ENCODE measurements around the gene HES5.

The HES5 gene

GRCh38 chr1:2526824-2527555 lies 3.1 kb downstream of the HES5 start:
- Histone ChIP-seq H3K27me3 (ENCODE audit: control insufficient read depth, insufficient read depth, low read length) (peaks cover 54% of the 10 kb centered on the region), H3K36me3 (ENCODE audit: control insufficient read depth, insufficient read depth, low read length) (no peaks in the 10 kb centered on the region), H3K27ac (ENCODE audit: low read depth, low read length) (no peak overlapping the region), H3K4me1 (ENCODE audit: control insufficient read depth, insufficient read depth, low read length) (peaks cover 40% of the 10 kb centered on the region), H3K9me3 (ENCODE audit: control insufficient read depth, insufficient read depth, low read depth, low read length) (no peaks in the 10 kb centered on the region), H3K4me3 (ENCODE audit: low read depth, low read length) (peak overlapping the region; percentile 70), H3K9ac (ENCODE audit: low read length) (peak overlapping the region; percentile 14)

GRCh38 chr1:2525920-2526823 lies 3.9 kb downstream of the HES5 start, which contains the start of gene PANK4:
Gene PANK4, minus strand, starts transcription at chr1:2526596. Its CDS starts 9 bp downstream, at chr1:2526587.
- no peak within 1 kb of the TSS for H3K27ac ChIP-seq (ENCODE audit: low read depth, low read length)
- peaks cover 40% of the 10 kb centered on the region for H3K4me1 ChIP-seq (ENCODE audit: control insufficient read depth, insufficient read depth, low read length)
- peaks cover 46% of the 10 kb centered on the region for H3K27me3 ChIP-seq (ENCODE audit: control insufficient read depth, insufficient read depth, low read length)
- no peaks in the 10 kb centered on the region for H3K9me3 ChIP-seq (ENCODE audit: control insufficient read depth, insufficient read depth, low read depth, low read length)
- peak within 1 kb of the TSS; percentile 88 for H3K4me3 ChIP-seq (ENCODE audit: low read depth, low read length)
- H3K9ac ChIP-seq (ENCODE audit: low read length) = peak within 1 kb of the TSS; percentile 79
- peaks cover 5% of the 10 kb centered on the region for H3K36me3 ChIP-seq (ENCODE audit: control insufficient read depth, insufficient read depth, low read length)

- H3K36me3 ChIP-seq (ENCODE audit: control insufficient read depth, insufficient read depth, low read length) = peaks cover 11% of the 10 kb centered on the region
- peaks cover 40% of the 10 kb centered on the region for H3K27me3 ChIP-seq (ENCODE audit: control insufficient read depth, insufficient read depth, low read length)
- peak overlapping the region; percentile 79 for H3K9ac ChIP-seq (ENCODE audit: low read length)
- no peaks in the 10 kb centered on the region for H3K9me3 ChIP-seq (ENCODE audit: control insufficient read depth, insufficient read depth, low read depth, low read length)
- H3K4me1 ChIP-seq (ENCODE audit: control insufficient read depth, insufficient read depth, low read length) = peaks cover 35% of the 10 kb centered on the region
- H3K27ac ChIP-seq (ENCODE audit: low read depth, low read length) = no peak overlapping the region
- peak overlapping the region; percentile 88 for H3K4me3 ChIP-seq (ENCODE audit: low read depth, low read length)
Measured at GRCh38 chr1:2525572-2525919, 4.5 kb downstream of the HES5 start.

GRCh38 chr1:2523891-2524609 lies 6.0 kb downstream of the HES5 start:
- Histone ChIP-seq H3K4me3 (ENCODE audit: low read depth, low read length) (no peak overlapping the region), H3K4me1 (ENCODE audit: control insufficient read depth, insufficient read depth, low read length) (peaks cover 30% of the 10 kb centered on the region), H3K9me3 (ENCODE audit: control insufficient read depth, insufficient read depth, low read depth, low read length) (no peaks in the 10 kb centered on the region), H3K9ac (ENCODE audit: low read length) (no peak overlapping the region), H3K27me3 (ENCODE audit: control insufficient read depth, insufficient read depth, low read length) (peaks cover 25% of the 10 kb centered on the region), H3K36me3 (ENCODE audit: control insufficient read depth, insufficient read depth, low read length) (peaks cover 24% of the 10 kb centered on the region), H3K27ac (ENCODE audit: low read depth, low read length) (no peak overlapping the region)

- H3K4me3 ChIP-seq (ENCODE audit: low read depth, low read length) = no peak overlapping the region
- peaks cover 24% of the 10 kb centered on the region for H3K4me1 ChIP-seq (ENCODE audit: control insufficient read depth, insufficient read depth, low read length)
- H3K9me3 ChIP-seq (ENCODE audit: control insufficient read depth, insufficient read depth, low read depth, low read length) = no peaks in the 10 kb centered on the region
- peaks cover 31% of the 10 kb centered on the region for H3K36me3 ChIP-seq (ENCODE audit: control insufficient read depth, insufficient read depth, low read length)
- H3K9ac ChIP-seq (ENCODE audit: low read length) = no peak overlapping the region
- H3K27me3 ChIP-seq (ENCODE audit: control insufficient read depth, insufficient read depth, low read length) = peaks cover 18% of the 10 kb centered on the region
- no peak overlapping the region for H3K27ac ChIP-seq (ENCODE audit: low read depth, low read length)
Measured at GRCh38 chr1:2523191-2523890, 6.7 kb downstream of the HES5 start.

DNA sequence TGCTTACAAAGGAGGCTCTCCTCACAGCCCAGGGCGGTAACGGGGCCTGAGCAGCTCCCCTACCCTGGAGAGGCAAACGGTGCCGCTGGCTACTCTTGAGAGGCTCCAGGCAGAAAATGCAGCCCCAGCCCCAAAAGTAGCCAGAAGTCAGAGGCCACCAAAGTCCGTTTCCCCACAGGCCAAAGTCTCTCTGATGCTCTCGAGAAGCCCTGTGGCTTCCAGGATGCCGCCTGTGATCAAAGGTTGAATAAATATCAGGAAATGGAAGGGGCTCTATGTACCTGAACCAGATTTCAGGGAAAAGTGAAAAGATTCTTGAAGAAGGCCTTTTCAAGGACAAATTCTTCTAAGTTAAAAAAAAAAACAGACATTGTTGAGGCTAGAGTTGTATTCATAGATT lies 7.8 kb downstream of the HES5 start:
- H3K9me3 ChIP-seq (ENCODE audit: control insufficient read depth, insufficient read depth, low read depth, low read length) = no peaks in the 10 kb centered on the region
- H3K4me3 ChIP-seq (ENCODE audit: low read depth, low read length) = no peak overlapping the region
- peaks cover 19% of the 10 kb centered on the region for H3K4me1 ChIP-seq (ENCODE audit: control insufficient read depth, insufficient read depth, low read length)
- no peak overlapping the region for H3K27ac ChIP-seq (ENCODE audit: low read depth, low read length)
- peaks cover 7% of the 10 kb centered on the region for H3K27me3 ChIP-seq (ENCODE audit: control insufficient read depth, insufficient read depth, low read length)
- no peak overlapping the region for H3K9ac ChIP-seq (ENCODE audit: low read length)
- H3K36me3 ChIP-seq (ENCODE audit: control insufficient read depth, insufficient read depth, low read length) = peaks cover 42% of the 10 kb centered on the region

DNA sequence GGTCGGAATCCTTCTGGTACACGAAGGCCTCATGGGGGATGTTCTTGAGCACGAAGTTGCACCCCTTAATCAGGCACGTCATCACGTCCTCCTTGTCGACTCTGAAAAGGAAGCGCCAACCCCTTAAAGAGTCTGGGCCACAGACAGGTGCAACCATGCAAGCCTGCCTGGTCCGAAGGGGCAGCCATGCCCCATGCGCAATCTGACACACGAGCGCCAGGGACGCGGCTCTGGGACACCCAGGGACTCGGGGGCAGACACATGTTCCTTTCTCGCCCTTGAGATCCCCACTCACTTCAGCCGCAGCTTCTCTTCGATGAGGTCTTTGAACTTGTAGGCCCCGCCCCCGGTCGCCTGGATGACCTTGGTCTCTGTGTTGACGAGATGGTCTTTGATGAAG lies 9.3 kb downstream of the HES5 start:
- H3K9me3 ChIP-seq (ENCODE audit: control insufficient read depth, insufficient read depth, low read depth, low read length) = no peaks in the 10 kb centered on the region
- H3K27ac ChIP-seq (ENCODE audit: low read depth, low read length) = no peak overlapping the region
- no peaks in the 10 kb centered on the region for H3K27me3 ChIP-seq (ENCODE audit: control insufficient read depth, insufficient read depth, low read length)
- H3K9ac ChIP-seq (ENCODE audit: low read length) = no peak overlapping the region
- peaks cover 57% of the 10 kb centered on the region for H3K36me3 ChIP-seq (ENCODE audit: control insufficient read depth, insufficient read depth, low read length)
- peaks cover 13% of the 10 kb centered on the region; the same call in 1 of the 2 replicates for H3K4me1 ChIP-seq (ENCODE audit: control insufficient read depth, insufficient read depth, low read length)
- H3K4me3 ChIP-seq (ENCODE audit: low read depth, low read length) = no peak overlapping the region

- Histone ChIP-seq H3K27me3 (ENCODE audit: control insufficient read depth, insufficient read depth, low read length) (no peaks in the 10 kb centered on the region), H3K36me3 (ENCODE audit: control insufficient read depth, insufficient read depth, low read length) (peaks cover 63% of the 10 kb centered on the region), H3K4me1 (ENCODE audit: control insufficient read depth, insufficient read depth, low read length) (peaks cover 13% of the 10 kb centered on the region; the same call in 1 of the 2 replicates), H3K9ac (ENCODE audit: low read length) (no peak overlapping the region), H3K4me3 (ENCODE audit: low read depth, low read length) (no peak overlapping the region), H3K9me3 (ENCODE audit: control insufficient read depth, insufficient read depth, low read depth, low read length) (no peaks in the 10 kb centered on the region), H3K27ac (ENCODE audit: low read depth, low read length) (no peak overlapping the region)
Measured at GRCh38 chr1:2520206-2520605, 9.9 kb downstream of the HES5 start.

- H3K4me1 ChIP-seq (ENCODE audit: control insufficient read depth, insufficient read depth, low read length) = peaks cover 9% of the 10 kb centered on the region; the same call in 1 of the 2 replicates
- H3K36me3 ChIP-seq (ENCODE audit: control insufficient read depth, insufficient read depth, low read length) = peaks cover 68% of the 10 kb centered on the region
- no peaks in the 10 kb centered on the region for H3K27me3 ChIP-seq (ENCODE audit: control insufficient read depth, insufficient read depth, low read length)
- no peak overlapping the region for H3K9ac ChIP-seq (ENCODE audit: low read length)
- H3K27ac ChIP-seq (ENCODE audit: low read depth, low read length) = no peak overlapping the region
- H3K4me3 ChIP-seq (ENCODE audit: low read depth, low read length) = no peak overlapping the region
- no peaks in the 10 kb centered on the region for H3K9me3 ChIP-seq (ENCODE audit: control insufficient read depth, insufficient read depth, low read depth, low read length)
Measured at GRCh38 chr1:2519729-2520128, 10.3 kb downstream of the HES5 start.

DNA sequence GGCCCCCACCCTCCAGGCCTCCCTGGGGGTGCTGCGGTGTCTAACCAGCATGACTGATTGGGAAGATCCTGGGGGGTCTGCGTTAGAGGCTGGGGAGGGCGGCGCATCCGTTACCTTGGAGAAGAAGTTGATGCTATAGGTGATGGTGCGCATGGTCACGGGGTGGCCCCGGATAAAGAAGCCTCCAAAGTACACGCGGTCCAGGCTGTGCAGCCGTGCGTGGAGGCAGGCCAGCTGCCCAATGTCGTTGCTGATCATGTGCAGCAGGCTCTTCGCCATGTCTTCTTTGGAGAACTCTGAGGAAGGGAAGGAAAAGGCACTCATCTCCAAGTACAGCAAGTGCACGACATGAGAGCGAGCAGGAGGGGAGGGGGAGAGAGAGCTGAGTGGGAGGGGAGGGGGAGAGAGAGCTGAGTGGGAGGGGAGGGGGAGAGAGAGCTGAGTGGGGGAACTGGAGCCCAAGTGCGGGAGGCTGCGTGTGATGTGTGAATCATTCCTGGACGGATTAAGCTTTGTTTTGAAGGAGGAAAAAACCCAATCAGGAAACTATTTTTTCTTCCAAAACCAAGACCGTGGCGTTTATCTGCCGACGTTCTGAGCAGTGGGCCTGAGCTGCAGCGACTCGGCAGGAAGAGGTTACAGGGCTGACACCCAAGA lies 10.9 kb downstream of the HES5 start:
- peaks cover 7% of the 10 kb centered on the region; the same call in 1 of the 2 replicates for H3K4me1 ChIP-seq (ENCODE audit: control insufficient read depth, insufficient read depth, low read length)
- no peak overlapping the region for H3K4me3 ChIP-seq (ENCODE audit: low read depth, low read length)
- peaks cover 71% of the 10 kb centered on the region for H3K36me3 ChIP-seq (ENCODE audit: control insufficient read depth, insufficient read depth, low read length)

More for the DNA sequence above, 10.9 kb downstream of the HES5 start:
- Histone ChIP-seq H3K9me3 (ENCODE audit: control insufficient read depth, insufficient read depth, low read depth, low read length) (no peaks in the 10 kb centered on the region), H3K27me3 (ENCODE audit: control insufficient read depth, insufficient read depth, low read length) (no peaks in the 10 kb centered on the region), H3K27ac (ENCODE audit: low read depth, low read length) (no peak overlapping the region), H3K9ac (ENCODE audit: low read length) (no peak overlapping the region)
